HepG2 (cell line): ENCODE measurements around the gene UBQLN4. TPM values are rescaled to one million over a fixed set of nuclear protein-coding genes. Genes with fewer than 3 reads are reported as not detected.

Experiments used
- ATAC-seq: fragments of 200-7000 bp; cut with Tn5 transposase; 3 replicates; pipeline ENCODE4 v1.9.1; 2020; ENCODE audit warnings: mild to moderate bottlenecking, moderate library complexity
- BruUV-seq: library from RNA; stranded (reverse); fragments of 400-500 nt; replicated peaks from 2 replicates; lab custom pipeline; 2021; lab: Mats Ljungman, UMichigan
- CTCF ChIA-PET: fragments of 300-600 bp; formaldehyde crosslinking; extraction: SDS; loops from one replicate; lab custom pipeline; 2021; ENCODE audit warnings: low total read pairs, inconsistent platforms, low intra/inter-chr PET ratio; lab: Yijun Ruan, JAX
- POLR2A ChIA-PET: fragments of 350-600 bp; sonication (Branson Sonifier 250); formaldehyde crosslinking; loops from one replicate; lab custom pipeline; 2020; ENCODE audit warnings: antibody characterized with exemption, inconsistent platforms; lab: Yijun Ruan, JAX
- DNase-seq: peaks from one replicate; pipeline ENCODE4 v3.0.0-alpha.2; 2015; ENCODE audit warnings: low spot score
- FAIRE-seq: peaks from 3 replicates; lab custom pipeline; 2011; peaks lifted over from hg19 to GRCh38; lab: Jason Lieb, UNC
- H2AFZ ChIP-seq: one replicate; pipeline ENCODE4 v1.6.1; 2011; ENCODE audit warnings: low read length, inconsistent platforms
- H3K27ac ChIP-seq: fragments of 300-600 bp; 3 replicates; pipeline ENCODE4 v1.8.0; 2011; ENCODE audit warnings: mixed run types, mild to moderate bottlenecking, mixed read lengths, low read length, inconsistent platforms; ENCODE audit not compliant: insufficient read depth; ENCODE audit errors: extremely low read length
- H3K27me3 ChIP-seq, 2 experiments: fragments of 200-600 bp in 1 of 2; 2 replicates in 1 of 2; 3 replicates in 1 of 2; pipeline versions ENCODE4 v1.6.0 to v1.8.0; 2011; ENCODE audit warnings: low read length in 2 of 2, mild to moderate bottlenecking in 2 of 2, moderate library complexity in 2 of 2, inconsistent platforms in 1 of 2; ENCODE audit not compliant: insufficient read depth in 2 of 2, control insufficient read depth in 1 of 2
- H3K36me3 ChIP-seq, 2 experiments: fragments of 200-600 bp in 1 of 2; replicated peaks in 1 of 2; 2 replicates in 1 of 2; 3 replicates in 1 of 2; pipeline versions ENCODE4 v1.5.1 to v1.8.0; 2011; ENCODE audit warnings: low read length in 2 of 2, inconsistent platforms in 1 of 2; ENCODE audit not compliant: insufficient read depth in 2 of 2, control insufficient read depth in 1 of 2
- H3K4me1 ChIP-seq: 2 replicates; pipeline ENCODE4 v1.5.1; 2012; ENCODE audit warnings: low read length, inconsistent platforms; ENCODE audit not compliant: insufficient read depth
- H3K4me2 ChIP-seq: 2 replicates; pipeline ENCODE4 v1.6.0; 2011; ENCODE audit warnings: low read depth, low read length, inconsistent platforms
- H3K4me3 ChIP-seq, 3 experiments: fragments of 200-600 bp in 1 of 3; sonication (generic), shearing (Covaris generic) in 1 of 3; replicated peaks in 1 of 3; 2 replicates each; pipeline ENCODE4 v1.5.1; 2011 to 2016; ENCODE audit warnings: low read length in 3 of 3, inconsistent platforms in 2 of 3, low read depth in 2 of 3, mild to moderate bottlenecking in 2 of 3, control low read depth in 1 of 3, mixed read lengths in 1 of 3; ENCODE audit not compliant: insufficient read depth in 1 of 3
- H3K79me2 ChIP-seq: one replicate; pipeline ENCODE4 v1.6.1; 2011; ENCODE audit warnings: low read length, inconsistent platforms; ENCODE audit not compliant: insufficient read depth
- H3K9ac ChIP-seq: 2 replicates; pipeline ENCODE4 v1.6.0; 2011; ENCODE audit warnings: mild to moderate bottlenecking, low read depth, low read length, inconsistent platforms; ENCODE audit not compliant: insufficient read depth
- H3K9me3 ChIP-seq: 2 replicates; pipeline ENCODE4 v1.5.1; 2012; ENCODE audit warnings: mild to moderate bottlenecking, low read length
- H4K20me1 ChIP-seq: 2 replicates; pipeline ENCODE4 v1.6.0; 2011; ENCODE audit warnings: inconsistent platforms, mild to moderate bottlenecking, low read length, moderate library complexity; ENCODE audit not compliant: insufficient read depth
- ZKSCAN1 ChIP-seq: fragments of 150-350 bp; IDR thresholded peaks from 2 replicates; pipeline ENCODE4 v1.6.1; 2014; ENCODE audit warnings: low read length
- WGBS: methylation state at CpG from one replicate; pipeline ENCODE4 v1.1.6; 2017; ENCODE audit warnings: low lambda C conversion rate; 5-methylcytosine and 5-hydroxymethylcytosine counted together
- in situ Hi-C: cut with HindIII; loops from 2 replicates; pipeline ENCODE4 v1.10.0; 2017; ENCODE audit warnings: low pct_unique_long_range_greater_than_20kb; ENCODE audit not compliant: extremely low pct_ligation_motif_present
- intact Hi-C: fragments of 100-400 bp; cut with micrococcal nuclease; formaldehyde crosslinking; loops from one replicate; pipeline ENCODE4 v1.10.0; 2022; ENCODE audit not compliant: unreplicated experiment
- polyA plus RNA-seq, 8 experiments: library from polyadenylated mRNA; depleted of rRNA in 3 of 8; stranded (reverse) in 7 of 8; unstranded in 1 of 8; fragments of >200 nt; fragmentation: Illumina TruSeq in 4 of 8; extraction: Trizol in 4 of 8; gene quantifications; 2 replicates each; pipeline versions ENCODE4 v1.2.1 to v1.2.3, GENCODE V29; 2011 to 2016; ENCODE audit warnings: low read depth in 4 of 8, missing spikeins in 1 of 8, mixed read lengths in 1 of 8; ENCODE audit not compliant: insufficient read depth in 1 of 8
- total RNA-seq, 5 experiments: library from RNA; depleted of rRNA; stranded (reverse); fragments of >200 nt; fragmentation: Illumina TruSeq; extraction: Trizol; gene quantifications; 2 replicates each; pipeline ENCODE4 v1.2.3, GENCODE V29; 2016; ENCODE audit warnings: low read depth in 1 of 5
- TF ChIP-seq, protein P1 (sequence below): sonication (generic); formaldehyde crosslinking; IDR thresholded peaks from 2 replicates; pipeline ENCODE4 v1.5.0; 2020; ENCODE audit warnings: mild to moderate bottlenecking, missing genetic modification reagents
- TF ChIP-seq, protein P2 (sequence below): sonication (generic); formaldehyde crosslinking; IDR thresholded peaks from 2 replicates; pipeline ENCODE4 v1.5.1; 2020; ENCODE audit warnings: mild to moderate bottlenecking, moderate library complexity, missing genetic modification reagents
- TF ChIP-seq, protein P3 (sequence below): sonication (generic); formaldehyde crosslinking; IDR thresholded peaks from 2 replicates; pipeline ENCODE4 v1.4.0; 2020; ENCODE audit warnings: missing genetic modification reagents, borderline replicate concordance
- TF ChIP-seq, protein P4 (sequence below): sonication (generic); formaldehyde crosslinking; conservative IDR thresholded peaks from 2 replicates; pipeline ENCODE4 v1.5.0; 2020; ENCODE audit warnings: missing genetic modification reagents
- TF ChIP-seq, protein P5 (sequence below): sonication (generic); formaldehyde crosslinking; IDR thresholded peaks from 2 replicates; pipeline ENCODE4 v1.4.0; 2020; ENCODE audit warnings: missing genetic modification reagents

The UBQLN4 gene
- total and polyA plus RNA-seq, 2 of the 13 experiments (the other 11 are each of a cell fraction or from before 2014, with no cell fraction given) = 31.5 to 39.8 TPM

DNA sequence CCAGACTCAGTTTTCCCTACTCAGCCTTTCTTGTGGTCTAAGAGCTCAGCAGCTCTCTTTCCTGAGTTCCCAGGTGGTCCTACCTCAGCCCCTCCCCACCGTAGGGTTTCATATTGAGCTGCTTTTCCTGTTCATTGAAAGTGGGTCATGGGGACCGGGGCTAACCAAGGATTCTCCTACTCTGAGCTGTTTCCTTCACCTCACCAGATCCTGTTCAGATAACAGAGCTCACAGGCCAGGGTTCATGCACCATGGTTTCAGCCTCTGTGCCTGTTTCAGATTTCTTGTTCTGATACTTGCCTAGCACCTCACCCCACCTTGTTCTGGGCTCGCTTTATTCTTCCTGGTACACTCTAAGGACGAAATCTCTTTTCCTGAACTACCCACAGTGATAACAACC lies 8.5 kb downstream of the UBQLN4 start:
- Histone ChIP-seq H3K4me3 (no peak overlapping the region), H3K27ac (no peak overlapping the region), H3K9me3 (no peaks in the 10 kb centered on the region), H3K36me3 (peaks cover 13 to 44% of the 10 kb centered on the region in 2 experiments; a peak in 4 of 5 replicates), H2AFZ (no peak overlapping the region), H3K79me2 (no peaks in the 10 kb centered on the region), H3K4me2 (no peak overlapping the region), H4K20me1 (no peaks in the 10 kb centered on the region), H3K9ac (no peak overlapping the region)
- 93% methylated on average over 4 of the region's 4 CpGs for WGBS
- POLR2A ChIA-PET = no interaction called here
- no TSS peak for BruUV-seq
- in situ Hi-C loops = no loop called here
- FAIRE-seq = no peak
- DNase-seq = no peak
- ATAC-seq = no peak
- TF ChIP-seq, protein P1, sequence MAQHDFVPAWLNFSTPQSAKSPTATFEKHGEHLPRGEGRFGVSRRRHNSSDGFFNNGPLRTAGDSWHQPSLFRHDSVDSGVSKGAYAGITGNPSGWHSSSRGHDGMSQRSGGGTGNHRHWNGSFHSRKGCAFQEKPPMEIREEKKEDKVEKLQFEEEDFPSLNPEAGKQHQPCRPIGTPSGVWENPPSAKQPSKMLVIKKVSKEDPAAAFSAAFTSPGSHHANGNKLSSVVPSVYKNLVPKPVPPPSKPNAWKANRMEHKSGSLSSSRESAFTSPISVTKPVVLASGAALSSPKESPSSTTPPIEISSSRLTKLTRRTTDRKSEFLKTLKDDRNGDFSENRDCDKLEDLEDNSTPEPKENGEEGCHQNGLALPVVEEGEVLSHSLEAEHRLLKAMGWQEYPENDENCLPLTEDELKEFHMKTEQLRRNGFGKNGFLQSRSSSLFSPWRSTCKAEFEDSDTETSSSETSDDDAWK (CRISPR knock-in tag) = no peak
- TF ChIP-seq ZKSCAN1 = 0 out of 2 replicates have a peak, but pooled peaks have one; percentile 22
- TF ChIP-seq, all 625 proteins: peak for 1
- Histone ChIP-seq H3K27me3 (no peaks in the 10 kb centered on the region), H3K4me1 (peaks cover 12% of the 10 kb centered on the region)
- intact Hi-C loops = no loop called here
- CTCF ChIA-PET = no interaction called here

DNA sequence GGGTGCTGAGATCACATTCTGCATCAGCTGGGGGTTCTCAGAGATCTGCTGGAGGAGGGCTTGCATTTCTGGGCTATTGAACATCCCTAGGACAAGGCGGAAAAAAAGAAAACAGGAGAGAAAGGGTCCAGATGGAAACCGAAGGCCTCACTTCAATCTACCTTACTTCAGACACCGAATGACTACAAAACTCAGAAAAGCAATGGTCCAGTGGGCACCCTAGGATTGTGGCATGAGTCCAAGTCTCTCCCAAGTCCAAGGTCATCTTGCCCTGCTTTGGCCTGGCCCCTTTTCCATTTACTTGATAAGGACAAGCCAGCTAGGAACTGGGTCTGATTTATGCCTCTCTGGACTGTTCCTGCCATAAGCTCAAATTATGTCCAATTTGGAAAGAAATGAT lies 10.8 kb downstream of the UBQLN4 start:
- Histone ChIP-seq H3K27ac (no peak overlapping the region), H3K9me3 (no peaks in the 10 kb centered on the region), H2AFZ (no peak overlapping the region), H4K20me1 (no peaks in the 10 kb centered on the region), H3K4me1 (peaks cover 17% of the 10 kb centered on the region), H3K27me3 (no peaks in the 10 kb centered on the region), H3K36me3 (peaks cover 10 to 37% of the 10 kb centered on the region in 2 experiments; a peak in 4 of 5 replicates), H3K9ac (no peak overlapping the region), H3K4me3 (no peak overlapping the region), H3K4me2 (no peak overlapping the region), H3K79me2 (no peaks in the 10 kb centered on the region)
- WGBS = 91% methylated on average over 3 of the region's 3 CpGs
- no peak for FAIRE-seq
- DNase-seq = no peak
- ChIA-PET POLR2A (no interaction called here), CTCF (no interaction called here)
- intact Hi-C loops (no loop called here), in situ Hi-C loops (no loop called here)
- no TSS peak for BruUV-seq
- no peak for ATAC-seq
- TF ChIP-seq, protein P2, sequence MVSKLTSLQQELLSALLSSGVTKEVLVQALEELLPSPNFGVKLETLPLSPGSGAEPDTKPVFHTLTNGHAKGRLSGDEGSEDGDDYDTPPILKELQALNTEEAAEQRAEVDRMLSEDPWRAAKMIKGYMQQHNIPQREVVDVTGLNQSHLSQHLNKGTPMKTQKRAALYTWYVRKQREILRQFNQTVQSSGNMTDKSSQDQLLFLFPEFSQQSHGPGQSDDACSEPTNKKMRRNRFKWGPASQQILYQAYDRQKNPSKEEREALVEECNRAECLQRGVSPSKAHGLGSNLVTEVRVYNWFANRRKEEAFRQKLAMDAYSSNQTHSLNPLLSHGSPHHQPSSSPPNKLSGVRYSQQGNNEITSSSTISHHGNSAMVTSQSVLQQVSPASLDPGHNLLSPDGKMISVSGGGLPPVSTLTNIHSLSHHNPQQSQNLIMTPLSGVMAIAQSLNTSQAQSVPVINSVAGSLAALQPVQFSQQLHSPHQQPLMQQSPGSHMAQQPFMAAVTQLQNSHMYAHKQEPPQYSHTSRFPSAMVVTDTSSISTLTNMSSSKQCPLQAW (CRISPR knock-in tag) = no peak
- TF ChIP-seq, protein P3, sequence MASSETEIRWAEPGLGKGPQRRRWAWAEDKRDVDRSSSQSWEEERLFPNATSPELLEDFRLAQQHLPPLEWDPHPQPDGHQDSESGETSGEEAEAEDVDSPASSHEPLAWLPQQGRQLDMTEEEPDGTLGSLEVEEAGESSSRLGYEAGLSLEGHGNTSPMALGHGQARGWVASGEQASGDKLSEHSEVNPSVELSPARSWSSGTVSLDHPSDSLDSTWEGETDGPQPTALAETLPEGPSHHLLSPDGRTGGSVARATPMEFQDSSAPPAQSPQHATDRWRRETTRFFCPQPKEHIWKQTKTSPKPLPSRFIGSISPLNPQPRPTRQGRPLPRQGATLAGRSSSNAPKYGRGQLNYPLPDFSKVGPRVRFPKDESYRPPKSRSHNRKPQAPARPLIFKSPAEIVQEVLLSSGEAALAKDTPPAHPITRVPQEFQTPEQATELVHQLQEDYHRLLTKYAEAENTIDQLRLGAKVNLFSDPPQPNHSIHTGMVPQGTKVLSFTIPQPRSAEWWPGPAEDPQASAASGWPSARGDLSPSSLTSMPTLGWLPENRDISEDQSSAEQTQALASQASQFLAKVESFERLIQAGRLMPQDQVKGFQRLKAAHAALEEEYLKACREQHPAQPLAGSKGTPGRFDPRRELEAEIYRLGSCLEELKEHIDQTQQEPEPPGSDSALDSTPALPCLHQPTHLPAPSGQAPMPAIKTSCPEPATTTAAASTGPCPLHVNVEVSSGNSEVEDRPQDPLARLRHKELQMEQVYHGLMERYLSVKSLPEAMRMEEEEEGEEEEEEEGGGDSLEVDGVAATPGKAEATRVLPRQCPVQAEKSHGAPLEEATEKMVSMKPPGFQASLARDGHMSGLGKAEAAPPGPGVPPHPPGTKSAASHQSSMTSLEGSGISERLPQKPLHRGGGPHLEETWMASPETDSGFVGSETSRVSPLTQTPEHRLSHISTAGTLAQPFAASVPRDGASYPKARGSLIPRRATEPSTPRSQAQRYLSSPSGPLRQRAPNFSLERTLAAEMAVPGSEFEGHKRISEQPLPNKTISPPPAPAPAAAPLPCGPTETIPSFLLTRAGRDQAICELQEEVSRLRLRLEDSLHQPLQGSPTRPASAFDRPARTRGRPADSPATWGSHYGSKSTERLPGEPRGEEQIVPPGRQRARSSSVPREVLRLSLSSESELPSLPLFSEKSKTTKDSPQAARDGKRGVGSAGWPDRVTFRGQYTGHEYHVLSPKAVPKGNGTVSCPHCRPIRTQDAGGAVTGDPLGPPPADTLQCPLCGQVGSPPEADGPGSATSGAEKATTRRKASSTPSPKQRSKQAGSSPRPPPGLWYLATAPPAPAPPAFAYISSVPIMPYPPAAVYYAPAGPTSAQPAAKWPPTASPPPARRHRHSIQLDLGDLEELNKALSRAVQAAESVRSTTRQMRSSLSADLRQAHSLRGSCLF (CRISPR knock-in tag) = no peak
- TF ChIP-seq, protein P4, sequence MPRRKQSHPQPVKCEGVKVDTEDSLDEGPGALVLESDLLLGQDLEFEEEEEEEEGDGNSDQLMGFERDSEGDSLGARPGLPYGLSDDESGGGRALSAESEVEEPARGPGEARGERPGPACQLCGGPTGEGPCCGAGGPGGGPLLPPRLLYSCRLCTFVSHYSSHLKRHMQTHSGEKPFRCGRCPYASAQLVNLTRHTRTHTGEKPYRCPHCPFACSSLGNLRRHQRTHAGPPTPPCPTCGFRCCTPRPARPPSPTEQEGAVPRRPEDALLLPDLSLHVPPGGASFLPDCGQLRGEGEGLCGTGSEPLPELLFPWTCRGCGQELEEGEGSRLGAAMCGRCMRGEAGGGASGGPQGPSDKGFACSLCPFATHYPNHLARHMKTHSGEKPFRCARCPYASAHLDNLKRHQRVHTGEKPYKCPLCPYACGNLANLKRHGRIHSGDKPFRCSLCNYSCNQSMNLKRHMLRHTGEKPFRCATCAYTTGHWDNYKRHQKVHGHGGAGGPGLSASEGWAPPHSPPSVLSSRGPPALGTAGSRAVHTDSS (CRISPR knock-in tag) = no peak
- TF ChIP-seq, protein P5, sequence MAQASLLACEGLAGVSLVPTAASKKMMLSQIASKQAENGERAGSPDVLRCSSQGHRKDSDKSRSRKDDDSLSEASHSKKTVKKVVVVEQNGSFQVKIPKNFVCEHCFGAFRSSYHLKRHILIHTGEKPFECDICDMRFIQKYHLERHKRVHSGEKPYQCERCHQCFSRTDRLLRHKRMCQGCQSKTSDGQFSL = no peak
